HG03469 (cell line): ENCODE data around the gene SERPINI1.
"Not testable (repeated sequence)": the region's sequence is repeated elsewhere in the genome, so short reads cannot be mapped to it uniquely, and the experiment has no call there.

Experiments used
- ATAC-seq: cut with Tn5 transposase; IDR thresholded peaks from one replicate; pipeline ENCODE4 v1.9.1; 2021; ENCODE audit warnings: mild to moderate bottlenecking, moderate library complexity, moderate number of reproducible peaks; ENCODE audit not compliant: unreplicated experiment

Gene SERPINI1

GRCh38 chr3:167783781-167784180 lies 48.3 kb downstream of the SERPINI1 start:
- no peak for ATAC-seq

- ATAC-seq: no peak
Measured at GRCh38 chr3:167785790-167786189, 50.3 kb downstream of the SERPINI1 start.

GRCh38 chr3:167787440-167787839 lies 51.9 kb downstream of the SERPINI1 start:
- no peak for ATAC-seq

GRCh38 chr3:167798443-167798842 lies 62.9 kb downstream of the SERPINI1 start:
- ATAC-seq: no peak

GRCh38 chr3:167808910-167809309 lies 73.4 kb downstream of the SERPINI1 start:
- ATAC-seq: no peak

- ATAC-seq: no peak
Measured at GRCh38 chr3:167810236-167810635, 74.7 kb downstream of the SERPINI1 start.

GRCh38 chr3:167811031-167811430 lies 75.5 kb downstream of the SERPINI1 start:
- ATAC-seq: no peak

GRCh38 chr3:167813169-167814123 lies 77.9 kb downstream of the SERPINI1 start:
- no peak for ATAC-seq

GRCh38 chr3:167814441-167814951 lies 79.0 kb downstream of the SERPINI1 start:
- no peak for ATAC-seq

GRCh38 chr3:167816953-167817352 lies 81.4 kb downstream of the SERPINI1 start:
- no peak for ATAC-seq

- ATAC-seq: no peak
Measured at GRCh38 chr3:167820102-167820865, 84.8 kb downstream of the SERPINI1 start.

- no peak for ATAC-seq
Measured at GRCh38 chr3:167821248-167821805, 85.8 kb downstream of the SERPINI1 start.

GRCh38 chr3:167823738-167824137 lies 88.2 kb downstream of the SERPINI1 start:
- no peak for ATAC-seq

- not testable (repeated sequence) for ATAC-seq
Measured at GRCh38 chr3:167827588-167827987, 92.1 kb downstream of the SERPINI1 start.

- no peak for ATAC-seq
Measured at GRCh38 chr3:167829071-167829470, 93.5 kb downstream of the SERPINI1 start.

- peak; percentile 69 for ATAC-seq
Measured at GRCh38 chr3:167830007-167830406, 94.5 kb downstream of the SERPINI1 start.

GRCh38 chr3:167835359-167835758 lies 99.8 kb downstream of the SERPINI1 start:
- no peak for ATAC-seq

GRCh38 chr3:167835953-167836352 lies 100.4 kb downstream of the SERPINI1 start:
- ATAC-seq: no peak

- no peak for ATAC-seq
Measured at GRCh38 chr3:167837466-167837865, 101.9 kb downstream of the SERPINI1 start.

GRCh38 chr3:167839460-167840134 lies 104.1 kb downstream of the SERPINI1 start:
- no peak for ATAC-seq

- ATAC-seq: no peak
Measured at GRCh38 chr3:167840247-167840646, 104.7 kb downstream of the SERPINI1 start.
